C4-2B (cell line): ENCODE measurements around the gene RGSL1.

Source experiments
- H3K27ac ChIP-seq: fragments of 450-650 bp; 2 replicates; pipeline ENCODE4 v1.5.1; 2017
- CTCF ChIP-seq: fragments of 450-650 bp; conservative IDR thresholded peaks from 2 replicates; pipeline ENCODE4 v1.5.1; 2017; ENCODE audit warnings: mild to moderate bottlenecking
- ZFX ChIP-seq: fragments of 450-650 bp; IDR thresholded peaks from 2 replicates; pipeline ENCODE4 v1.6.1; 2017

The RGSL1 gene

GRCh38 chr1:182430263-182431068, 19.5 kb upstream of the RGSL1 start:
- TF ChIP-seq ZFX: no peak
- no peak for TF ChIP-seq CTCF
- no peak overlapping the region for H3K27ac ChIP-seq

GRCh38 chr1:182431278-182431677, 18.7 kb upstream of the RGSL1 start:
- TF ChIP-seq CTCF (no peak), ZFX (no peak)
- H3K27ac ChIP-seq: no peak overlapping the region

- no peak for TF ChIP-seq CTCF
- TF ChIP-seq ZFX: no peak
- H3K27ac ChIP-seq: no peak overlapping the region
Measured at GRCh38 chr1:182433580-182433979, 16.4 kb upstream of the RGSL1 start.

- TF ChIP-seq ZFX: no peak
- TF ChIP-seq CTCF: no peak
- H3K27ac ChIP-seq: no peak overlapping the region
Measured at GRCh38 chr1:182438326-182438725, 11.6 kb upstream of the RGSL1 start.

GRCh38 chr1:182441719-182442118, 8.2 kb upstream of the RGSL1 start:
- no peak overlapping the region for H3K27ac ChIP-seq
- TF ChIP-seq CTCF (no peak), ZFX (no peak)

GRCh38 chr1:182442333-182442732, 7.6 kb upstream of the RGSL1 start:
- no peak overlapping the region for H3K27ac ChIP-seq
- TF ChIP-seq CTCF: no peak
- TF ChIP-seq ZFX: no peak

- no peak for TF ChIP-seq ZFX
- 0 out of 2 replicates have a peak, but pooled peaks have one; percentile 2 for TF ChIP-seq CTCF
- no peak overlapping the region for H3K27ac ChIP-seq
Measured at GRCh38 chr1:182444497-182444896, 5.4 kb upstream of the RGSL1 start.
